GM12865 (cell line): ENCODE data around the gene SLC7A10.
A peak's percentile ranks its signal among the peaks of the same experiment; 100 is the strongest.

Source experiments
- DNase-seq: peaks from one replicate; pipeline ENCODE4 v3.0.0; 2010; ENCODE audit warnings: low read depth
- H3K4me3 ChIP-seq: 2 replicates; pipeline ENCODE4 v1.5.1; 2011; ENCODE audit warnings: mild to moderate bottlenecking, low read depth, low read length, control low read depth
- CTCF ChIP-seq: IDR thresholded peaks from 2 replicates; pipeline ENCODE4 v1.5.1; 2011; ENCODE audit warnings: low read length, control low read depth, low read depth, inconsistent platforms; ENCODE audit not compliant: insufficient read depth; ENCODE audit errors: missing control alignments

SLC7A10 gene

GRCh38 chr19:33239223-33239975, 13.7 kb upstream of the SLC7A10 start:
- TF ChIP-seq CTCF = no peak
- no peak for DNase-seq
- no peak overlapping the region for H3K4me3 ChIP-seq

GRCh38 chr19:33238481-33239149, 13.0 kb upstream of the SLC7A10 start:
- no peak for TF ChIP-seq CTCF
- no peak for DNase-seq
- no peak overlapping the region for H3K4me3 ChIP-seq

GRCh38 chr19:33236696-33237390, 11.2 kb upstream of the SLC7A10 start:
- H3K4me3 ChIP-seq = no peak overlapping the region
- no peak for TF ChIP-seq CTCF
- no peak for DNase-seq

- no peak overlapping the region for H3K4me3 ChIP-seq
- DNase-seq = no peak
- no peak for TF ChIP-seq CTCF
These were observed 10.3 kb upstream of the SLC7A10 start for GRCh38 chr19:33235996-33236350.

- DNase-seq = peak; percentile 88
- peak; percentile 80 for TF ChIP-seq CTCF
- H3K4me3 ChIP-seq = no peak overlapping the region
These were observed 9.8 kb upstream of the SLC7A10 start for GRCh38 chr19:33235269-33235995.

- no peak for DNase-seq
- TF ChIP-seq CTCF = peak; percentile 1
- H3K4me3 ChIP-seq = no peak overlapping the region
These were observed 9.1 kb upstream of the SLC7A10 start for GRCh38 chr19:33234736-33235135.
